COLO829 (cell line): ENCODE data around the gene VAV3.

Experiments used
- DNase-seq: peaks from one replicate; pipeline ENCODE4 v3.0.0; 2012; ENCODE audit warnings: low spot score

Gene VAV3

GRCh38 chr1:107838056-107838455, 126.9 kb downstream of the VAV3 start:
- no peak for DNase-seq

DNA sequence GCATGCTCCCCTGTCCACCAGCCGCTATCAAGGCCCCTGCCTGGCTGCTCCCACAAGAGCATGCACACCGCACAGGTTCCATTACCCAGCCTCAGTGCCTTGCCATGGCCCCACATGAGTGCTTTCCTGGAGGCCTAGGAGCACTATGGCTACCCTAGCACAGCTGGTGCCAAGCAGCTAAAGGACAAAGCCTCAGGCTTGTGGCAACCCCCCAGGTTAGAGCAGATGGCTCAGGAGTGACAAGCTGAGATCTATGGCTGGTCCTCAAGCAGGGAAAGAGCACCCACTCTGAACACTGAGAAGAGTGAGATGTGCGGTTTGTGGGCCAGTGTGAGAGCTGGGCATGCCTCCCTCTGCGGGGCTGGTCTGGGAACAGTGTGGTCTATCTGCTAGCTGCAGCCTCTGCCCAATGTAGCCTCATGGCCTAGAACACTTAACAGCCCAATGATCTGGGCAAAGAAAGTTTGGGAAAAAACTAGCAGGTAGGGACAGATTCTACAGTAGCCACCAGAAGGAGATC, 129.8 kb downstream of the VAV3 start:
- no peak for DNase-seq

DNA sequence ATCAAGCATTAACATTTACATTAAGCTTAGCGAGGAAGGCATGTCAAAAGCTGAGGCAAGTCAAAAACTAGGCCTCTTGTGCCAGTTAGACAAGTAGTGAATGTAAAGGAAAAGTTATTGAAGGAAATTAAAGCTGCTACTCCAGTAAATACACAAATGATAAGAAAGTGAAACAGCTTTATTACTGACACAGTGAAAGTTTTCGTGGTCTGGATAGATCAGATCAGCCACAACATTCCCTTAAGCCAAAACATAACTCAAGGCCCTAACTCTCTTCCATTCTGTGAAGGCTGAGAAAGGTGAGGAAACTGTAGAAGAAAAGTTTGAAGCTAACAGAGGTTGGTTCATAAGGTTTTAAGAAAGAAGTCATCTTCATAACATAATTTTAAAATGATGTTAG, 131.9 kb downstream of the VAV3 start:
- no peak for DNase-seq

GRCh38 chr1:107831921-107832320, 133.1 kb downstream of the VAV3 start:
- no peak for DNase-seq

DNA sequence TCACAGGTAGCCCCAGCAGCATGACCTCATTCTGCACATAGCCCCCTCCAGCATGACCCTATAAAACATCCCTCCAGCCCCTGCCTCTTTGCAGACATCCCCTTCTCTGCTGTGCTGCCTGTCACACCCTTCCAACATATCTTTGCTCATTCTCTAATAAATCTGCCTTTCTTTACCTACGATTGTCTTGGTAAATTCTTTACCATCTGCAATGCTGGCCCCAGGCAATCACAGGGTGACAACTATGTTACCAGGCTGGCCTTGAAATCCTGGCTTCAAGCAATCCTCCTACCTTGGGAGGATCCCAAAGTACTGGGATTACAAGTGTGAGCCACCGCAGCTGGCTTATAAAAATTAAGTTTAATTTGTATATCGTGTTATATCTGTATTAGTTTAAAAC, 134.5 kb downstream of the VAV3 start:
- no peak for DNase-seq

GRCh38 chr1:107830075-107830474, 134.9 kb downstream of the VAV3 start:
- DNase-seq, result no peak

DNA sequence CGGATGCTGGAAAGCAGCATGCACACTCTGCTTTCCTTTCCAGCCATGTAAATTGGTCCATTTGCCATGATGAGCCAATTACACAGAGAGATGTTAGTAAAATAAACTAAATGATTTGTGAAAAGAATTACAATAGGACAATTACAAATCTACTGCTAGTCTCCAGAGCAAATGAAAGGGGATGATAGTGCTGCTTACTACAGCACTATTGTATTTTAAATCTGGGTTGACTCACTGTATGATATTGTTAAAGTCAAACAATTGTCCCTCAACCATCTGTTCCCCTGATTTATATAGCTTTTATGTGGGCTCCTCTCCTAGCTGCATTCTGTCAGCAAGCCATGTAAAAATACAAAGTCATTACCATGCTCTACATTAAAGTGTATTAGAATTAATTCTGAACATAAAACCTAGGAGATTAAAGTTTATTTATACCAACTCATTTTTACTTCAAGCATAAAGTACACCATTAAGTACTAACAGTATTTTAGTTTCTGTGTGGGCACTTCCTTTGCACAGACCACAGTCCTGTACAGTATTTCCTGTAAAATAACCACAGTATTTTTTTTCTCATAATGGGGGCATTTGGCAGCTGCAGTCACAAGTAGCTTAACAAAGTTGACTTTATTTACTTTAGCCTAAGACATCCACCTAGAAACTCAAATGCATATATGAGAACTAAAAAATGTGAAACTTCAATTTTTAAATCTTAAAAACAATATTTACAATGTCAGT, 135.8 kb downstream of the VAV3 start:
- DNase-seq, result peak; percentile 13

- no peak for DNase-seq
Measured at GRCh38 chr1:107824946-107825345, 140.0 kb downstream of the VAV3 start.

DNA sequence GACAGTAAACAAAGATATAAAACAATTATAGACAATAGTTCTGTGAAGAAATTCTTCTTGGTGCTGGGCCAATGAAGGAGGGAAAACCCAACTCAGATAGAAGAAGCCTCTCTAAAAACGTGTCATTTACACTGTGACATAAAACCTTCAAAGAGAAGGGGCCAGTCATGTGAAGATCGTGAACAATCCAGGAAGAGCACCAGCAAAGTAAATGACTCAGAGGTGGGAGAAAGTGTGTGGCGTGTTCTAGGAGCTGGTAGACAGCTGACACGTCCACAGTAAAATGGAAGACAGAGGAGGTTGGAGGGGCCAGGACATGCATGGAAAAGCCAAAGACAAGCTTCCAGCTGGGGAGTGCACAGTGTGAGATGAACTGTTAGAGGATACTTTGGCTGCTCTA, 143.6 kb downstream of the VAV3 start:
- DNase-seq, result no peak

DNA sequence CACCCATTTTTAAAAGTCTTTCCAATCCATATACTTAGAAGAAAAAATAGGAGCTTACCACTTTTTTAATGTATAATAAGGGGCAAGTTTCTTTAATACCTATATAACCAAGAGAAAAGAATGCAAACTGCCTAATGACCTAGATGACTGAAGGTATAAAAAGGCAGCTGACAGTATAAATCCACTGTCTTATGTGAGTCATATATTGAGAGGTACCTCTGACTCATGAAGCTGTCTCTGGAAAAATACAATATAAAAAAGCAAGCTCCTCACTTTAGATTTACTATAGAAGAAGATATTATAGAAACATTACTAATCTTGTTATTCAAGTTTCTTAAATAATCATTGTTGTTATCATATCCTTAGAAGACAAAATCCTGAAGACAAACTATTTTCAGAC, 144.2 kb downstream of the VAV3 start:
- peak; percentile 1 for DNase-seq

GRCh38 chr1:107817935-107818334, 147.0 kb downstream of the VAV3 start:
- DNase-seq, result no peak

- DNase-seq, result no peak
Measured at GRCh38 chr1:107817206-107817605, 147.8 kb downstream of the VAV3 start.

- DNase-seq, result no peak
Measured at GRCh38 chr1:107810291-107810951, 154.6 kb downstream of the VAV3 start.

- DNase-seq, result no peak
Measured at GRCh38 chr1:107807855-107808254, 157.1 kb downstream of the VAV3 start.

DNA sequence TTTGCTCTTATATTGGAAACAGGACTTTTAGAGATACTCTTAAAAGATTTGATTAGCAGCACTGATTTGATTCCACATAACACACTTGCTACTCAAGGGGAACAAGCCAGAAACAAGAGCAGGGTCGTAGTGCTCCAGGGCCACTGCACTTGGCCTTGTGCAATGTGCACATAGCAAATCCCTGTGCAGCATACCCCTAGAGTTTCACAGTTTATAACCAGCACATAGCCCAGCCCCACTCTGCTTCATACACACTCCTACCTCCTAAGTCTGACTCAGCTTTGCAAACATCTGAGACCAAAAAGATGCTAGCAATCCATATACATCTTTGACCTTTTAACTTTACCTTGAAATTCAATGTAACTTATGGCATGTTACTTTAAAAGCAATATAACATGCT, 157.6 kb downstream of the VAV3 start:
- DNase-seq, result no peak

DNA sequence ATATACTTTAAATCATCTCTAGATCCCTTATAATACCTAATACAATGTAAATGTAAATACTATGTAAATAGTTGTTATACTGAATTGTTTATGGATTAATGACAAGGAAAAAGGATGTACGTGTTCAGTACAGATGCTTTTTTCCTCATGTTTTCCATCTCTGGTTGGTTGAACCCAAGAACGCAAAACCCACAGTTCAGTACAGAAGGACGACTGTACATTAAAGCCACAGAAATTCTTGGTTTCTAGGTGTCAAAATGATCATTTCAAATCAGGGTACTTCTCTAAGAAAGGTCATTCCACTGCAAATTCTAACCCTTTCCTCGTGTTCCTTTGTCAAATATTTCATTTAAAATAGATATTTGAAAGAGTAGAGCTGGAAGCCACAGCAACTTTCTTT, 158.1 kb downstream of the VAV3 start:
- no peak for DNase-seq

- no peak for DNase-seq
Measured at GRCh38 chr1:107804741-107805140, 160.2 kb downstream of the VAV3 start.

DNA sequence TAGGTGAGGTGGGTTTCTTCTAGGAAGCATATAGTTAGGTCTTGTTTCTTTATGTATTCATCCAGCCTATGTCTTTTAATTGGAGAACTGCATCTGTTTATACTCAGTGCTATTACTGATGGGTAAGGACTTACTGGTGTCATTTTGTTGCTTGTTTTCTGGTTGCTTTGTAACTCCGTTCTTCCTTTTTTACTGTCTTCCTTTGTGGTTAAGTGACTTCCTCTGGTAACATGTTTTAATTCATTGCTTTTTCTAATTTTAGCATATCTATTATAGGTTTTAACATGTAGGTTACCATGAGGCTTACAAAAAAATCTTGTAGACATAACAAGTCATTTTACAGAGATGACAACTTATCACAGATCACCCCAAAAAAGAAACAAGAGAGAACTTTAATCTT, 160.8 kb downstream of the VAV3 start:
- DNase-seq, result no peak

GRCh38 chr1:107803579-107803978, 161.4 kb downstream of the VAV3 start:
- no peak for DNase-seq

GRCh38 chr1:107802654-107803053, 162.3 kb downstream of the VAV3 start:
- DNase-seq, result no peak

GRCh38 chr1:107795994-107796393, 169.0 kb downstream of the VAV3 start:
- DNase-seq, result no peak

DNA sequence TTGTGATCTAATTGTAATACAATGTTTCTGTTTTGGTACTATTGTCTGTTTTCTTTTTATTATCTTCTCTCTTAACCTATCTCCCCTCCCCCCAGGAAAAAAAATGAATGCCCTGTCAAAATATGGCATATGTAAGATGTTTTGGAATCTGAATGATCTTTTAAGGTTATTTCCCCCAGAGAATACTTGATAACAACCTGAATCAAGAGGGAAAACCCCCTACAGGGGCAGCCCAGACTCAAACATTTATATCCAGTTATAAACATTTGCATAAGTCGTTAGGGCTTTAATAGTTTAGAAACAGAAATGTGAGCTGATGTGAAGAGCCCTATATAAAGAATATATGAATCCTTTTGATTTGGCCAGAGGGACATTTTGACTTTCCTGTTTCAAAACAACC, 169.5 kb downstream of the VAV3 start:
- DNase-seq, result no peak

- DNase-seq, result no peak
Measured at GRCh38 chr1:107794571-107794970, 170.4 kb downstream of the VAV3 start.
